Renal cortex interstitium (tissue), 11 donors: ENCODE measurements around the gene PPIL6. TPM values are rescaled to one million over a fixed set of nuclear protein-coding genes. Genes with fewer than 3 reads are reported as not detected.
"Not testable (repeated sequence)": the region's sequence is repeated elsewhere in the genome, so short reads cannot be mapped to it uniquely, and the experiment has no call there.

Experiments
- DNase-seq, 11 donors: peaks; one replicate each; pipeline ENCODE4 v3.0.0-alpha.2; 2013; ENCODE audit warnings: low read depth in 9 of 11, low spot score in 4 of 11; ENCODE audit errors: extremely low read depth in 1 of 11
- polyA plus RNA-seq, 3 donors: library from polyadenylated mRNA; unstranded; fragments of 120-200 nt; gene quantifications; one replicate each; pipeline ENCODE4 v1.2.1, GENCODE V29; 2013; ENCODE audit not compliant: insufficient read length in 3 of 3

PPIL6 gene
- polyA plus RNA-seq, 3 donors: 16.7 to 19.1 (median 17.1) TPM

- no peak for DNase-seq
These were observed 31.9 kb upstream of the PPIL6 start for GRCh38 chr6:109472132-109472995.

- DNase-seq: no peak
These were observed 30.8 kb upstream of the PPIL6 start for GRCh38 chr6:109471105-109471810.

DNA sequence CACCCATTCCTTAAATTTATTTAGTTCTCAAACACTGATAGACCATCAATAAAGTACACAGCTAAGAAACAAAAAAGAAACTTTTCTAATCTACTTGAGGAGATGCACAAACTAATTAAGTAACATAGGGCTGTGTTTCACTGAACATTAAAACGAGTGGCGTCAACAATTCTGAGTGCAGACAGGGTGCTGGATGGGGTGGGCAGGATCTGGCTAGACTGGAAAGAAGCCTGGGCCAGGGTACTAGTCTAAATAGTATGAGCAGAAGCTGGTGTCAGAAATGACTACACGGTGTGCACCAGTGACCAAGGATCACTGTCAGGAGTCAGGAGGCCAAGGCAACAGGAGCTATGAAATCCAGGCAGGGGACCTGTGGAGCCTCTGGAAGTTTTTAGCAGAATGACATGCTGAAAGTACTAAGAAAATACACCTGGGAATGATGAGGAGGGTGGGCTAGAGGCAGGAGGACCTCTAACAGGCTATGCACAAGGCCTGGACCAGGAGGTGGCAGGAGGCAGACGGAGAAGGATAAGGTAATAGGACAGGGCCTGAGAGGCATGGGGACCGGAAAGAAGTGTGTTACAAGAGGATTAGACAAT is 29.3 kb upstream of the PPIL6 start:
- no peak for DNase-seq

GRCh38 chr6:109467696-109468095 is 27.3 kb upstream of the PPIL6 start:
- no peak for DNase-seq

DNA sequence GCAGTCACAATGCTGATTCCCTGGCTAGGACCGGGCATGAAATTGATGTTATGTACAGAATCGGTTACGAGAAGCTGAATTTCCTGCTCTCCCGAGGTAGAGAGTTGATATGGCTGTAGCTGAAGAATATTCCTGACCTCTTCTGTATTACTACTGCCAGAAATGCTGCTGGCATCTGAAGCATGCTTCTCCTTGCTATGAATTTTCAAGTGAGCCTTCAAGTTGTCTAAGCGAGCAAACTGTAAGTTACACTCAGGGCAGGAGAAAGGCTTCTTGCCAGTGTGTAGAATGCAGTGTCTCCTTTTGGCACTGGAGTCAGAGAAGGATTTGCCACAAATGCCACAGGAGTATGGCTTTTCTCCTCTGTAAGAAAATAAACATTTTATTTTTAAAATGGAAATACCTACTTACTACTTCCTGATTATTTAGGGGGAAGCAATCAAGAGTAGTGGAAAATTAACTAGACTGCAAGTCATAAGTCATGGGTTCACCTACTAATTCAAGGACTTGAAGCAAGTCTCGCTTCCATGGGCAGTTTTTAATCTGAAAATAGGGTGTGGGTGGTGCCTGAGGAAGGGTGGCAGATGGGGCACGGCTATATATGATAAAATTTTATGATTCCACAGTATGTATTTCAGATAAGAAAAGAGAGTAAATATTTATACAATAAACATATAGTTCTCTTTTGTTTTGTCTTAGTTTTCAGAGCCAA is 25.9 kb upstream of the PPIL6 start:
- no peak for DNase-seq

DNA sequence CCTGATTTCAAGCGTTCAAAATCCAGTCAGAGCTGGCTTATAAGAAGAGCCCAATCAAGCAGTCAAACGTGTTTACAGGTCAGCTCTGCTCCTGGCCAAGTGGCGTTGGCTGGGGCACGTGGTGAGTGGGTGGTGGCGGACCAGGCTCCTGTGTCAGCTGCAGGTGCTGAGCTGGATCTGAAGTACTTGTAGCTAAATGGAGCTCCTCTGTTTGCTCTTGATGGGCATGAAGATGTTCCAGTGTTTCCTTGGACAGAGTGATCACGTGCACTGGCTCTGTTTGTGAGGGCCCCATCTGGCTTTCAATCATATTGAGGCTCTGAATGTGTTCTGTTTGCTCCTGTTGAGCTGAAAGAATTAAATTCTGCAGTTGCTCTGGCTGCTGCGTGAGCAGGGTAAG is 25.3 kb upstream of the PPIL6 start:
- DNase-seq: no peak

DNA sequence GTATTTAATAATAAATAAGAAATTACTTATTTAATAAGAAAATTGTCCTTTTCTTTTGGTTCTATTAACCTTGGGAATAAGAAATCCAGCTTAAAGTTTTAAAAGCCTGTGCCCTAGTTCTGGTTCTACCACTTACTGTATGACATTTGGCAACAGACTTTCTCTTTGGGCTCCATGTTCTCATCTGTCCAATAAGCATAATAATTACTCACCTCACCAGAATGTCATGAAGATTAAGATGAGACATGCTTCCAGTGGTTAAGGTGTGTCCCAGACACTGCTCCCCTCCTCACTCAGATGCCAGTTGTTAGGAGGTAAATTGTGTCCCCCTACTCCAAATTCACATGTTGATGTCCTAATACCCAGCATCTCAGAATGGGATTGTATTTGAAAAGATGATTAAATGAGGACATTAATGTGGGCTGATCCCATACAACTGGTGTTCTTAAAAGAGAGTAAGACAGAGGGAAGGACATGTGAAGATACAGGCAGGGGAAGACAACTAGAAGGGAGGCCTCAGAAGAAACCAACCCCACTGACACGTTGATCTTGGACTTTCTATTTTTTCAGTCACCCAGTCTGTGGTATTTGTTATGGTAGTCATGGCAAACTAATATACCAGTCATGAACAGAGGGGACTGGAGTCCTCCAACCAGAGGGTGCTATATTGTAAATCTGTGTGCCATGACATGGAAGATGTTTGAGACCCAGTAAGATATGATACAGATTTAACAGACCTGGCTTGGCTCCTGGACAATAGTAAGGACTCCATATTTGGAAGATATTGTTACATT is 21.5 kb upstream of the PPIL6 start:
- DNase-seq: no peak

- DNase-seq: not testable (repeated sequence)
These were observed 20.8 kb upstream of the PPIL6 start for GRCh38 chr6:109461205-109461604.

- DNase-seq: no peak
These were observed 19.9 kb upstream of the PPIL6 start for GRCh38 chr6:109460161-109460829.

GRCh38 chr6:109458774-109459531 is 18.5 kb upstream of the PPIL6 start:
- no peak for DNase-seq

GRCh38 chr6:109457562-109457996 is 17.2 kb upstream of the PPIL6 start:
- DNase-seq: no peak

GRCh38 chr6:109456710-109457561 is 16.5 kb upstream of the PPIL6 start:
- no peak for DNase-seq

- no peak for DNase-seq
These were observed 15.7 kb upstream of the PPIL6 start for GRCh38 chr6:109456111-109456583.

- DNase-seq: peak in 3 of 11 donors; percentile 38 to 48 (median 38)
These were observed 15.1 kb upstream of the PPIL6 start, which contains the start of gene MICAL1 for GRCh38 chr6:109455437-109456110. MICAL1 (minus strand) TSS chr6:109455772; CDS start chr6:109454196, 1,576 bp downstream.
